Left lobe of liver (tissue), 2 donors: ENCODE results near the gene SATB2. TPM values are rescaled to one million over a fixed set of nuclear protein-coding genes. Genes with fewer than 3 reads are reported as not detected.

ENCODE experiments used
- ATAC-seq: fragments of 200-7000 bp; cut with Tn5 transposase; one replicate; pipeline ENCODE4 v1.9.1; 2020; ENCODE audit warnings: mild to moderate bottlenecking, moderate library complexity
- DNase-seq: peaks from one replicate; pipeline ENCODE4 v3.0.0-alpha.2; 2020; ENCODE audit warnings: low spot score
- total RNA-seq: library from RNA; stranded (reverse); gene quantifications from one replicate; pipeline ENCODE4 v1.2.1, GENCODE V29; 2021
- donor health status: DM: no; HTN: no; CAD: no; lungs with moderate emphysema.
- donor health status: DM: no; HTN: yes; CAD: no.

The SATB2 gene
- total RNA-seq, 1 donor from 2014 or later = 5.8 TPM

DNA sequence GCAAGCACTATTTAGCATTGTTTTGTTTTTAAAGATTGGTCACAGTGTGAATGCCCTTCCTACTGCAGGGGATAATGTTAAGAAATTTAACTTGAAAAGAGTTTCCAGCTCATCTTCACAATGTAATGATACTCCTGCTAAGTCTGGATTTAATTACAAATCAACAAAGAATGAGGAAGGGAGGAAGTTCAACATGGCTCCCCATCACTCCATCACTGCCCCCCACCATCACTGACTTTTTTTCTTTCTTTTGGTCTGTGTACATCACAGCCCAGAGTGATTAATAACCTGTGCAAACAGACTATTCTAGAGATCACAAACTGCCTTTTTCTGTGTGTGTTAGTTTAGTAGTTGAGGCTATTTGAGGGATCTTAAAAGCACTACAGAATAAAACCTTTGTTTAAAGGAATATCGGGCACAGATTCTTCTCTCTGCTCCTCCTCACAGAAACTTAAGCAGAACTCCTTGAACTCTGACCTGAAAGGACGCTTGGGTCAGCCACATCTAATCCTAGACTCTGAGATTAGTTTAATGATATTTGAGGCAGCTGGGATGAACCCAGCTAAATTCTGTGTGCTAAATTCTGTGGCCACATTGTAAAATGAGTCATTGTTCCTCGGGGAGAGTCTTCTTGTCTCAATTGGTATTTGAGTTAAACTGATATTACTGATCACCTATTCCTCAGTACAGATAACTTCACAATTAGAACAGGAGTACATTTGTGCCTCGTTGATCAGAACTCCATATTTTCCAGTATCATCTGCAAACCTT, 47.8 kb downstream of the SATB2 start:
- no peak for ATAC-seq

DNA sequence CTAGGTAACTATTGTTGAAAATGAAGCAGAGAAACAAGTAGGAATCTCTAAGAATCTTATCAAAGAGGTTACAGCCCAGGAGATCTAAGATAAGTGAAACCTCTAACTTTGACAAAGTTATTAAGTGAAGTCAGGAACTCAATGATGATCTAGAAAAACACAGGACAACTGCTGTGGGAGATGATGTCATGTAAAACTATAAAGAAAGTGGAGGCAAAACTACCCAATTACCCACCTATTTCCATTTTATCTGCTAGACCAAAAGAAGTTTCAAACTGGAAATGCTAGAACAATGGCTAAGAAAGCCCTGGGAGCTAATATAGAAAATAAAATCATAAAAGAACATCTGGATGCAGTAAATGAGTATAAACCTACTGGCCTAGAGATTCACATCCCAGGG, 50.3 kb downstream of the SATB2 start:
- ATAC-seq (no peak), DNase-seq (no peak)

More for the DNA sequence above, 47.8 kb downstream of the SATB2 start:
- no peak for DNase-seq

DNA sequence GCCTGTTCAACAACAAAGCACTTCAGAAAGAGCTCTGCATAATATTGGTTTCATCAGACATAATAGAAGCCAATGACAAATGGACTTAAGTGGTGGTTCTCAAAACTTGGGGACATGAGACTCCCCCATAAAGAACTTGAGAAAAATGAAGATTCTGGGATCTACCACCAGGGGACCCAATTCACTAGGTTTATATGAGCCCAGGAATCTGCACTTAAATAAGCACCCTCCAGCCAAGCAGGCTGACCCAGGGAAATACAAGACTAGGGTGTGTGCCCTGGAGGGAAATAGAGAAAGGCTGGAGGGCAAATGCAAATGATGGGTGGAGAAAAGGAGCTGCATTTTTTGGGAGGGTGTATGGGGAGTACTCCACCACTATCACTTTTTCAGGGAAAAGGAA, 52.5 kb downstream of the SATB2 start:
- ATAC-seq (peak; percentile 82), DNase-seq (no peak)

DNA sequence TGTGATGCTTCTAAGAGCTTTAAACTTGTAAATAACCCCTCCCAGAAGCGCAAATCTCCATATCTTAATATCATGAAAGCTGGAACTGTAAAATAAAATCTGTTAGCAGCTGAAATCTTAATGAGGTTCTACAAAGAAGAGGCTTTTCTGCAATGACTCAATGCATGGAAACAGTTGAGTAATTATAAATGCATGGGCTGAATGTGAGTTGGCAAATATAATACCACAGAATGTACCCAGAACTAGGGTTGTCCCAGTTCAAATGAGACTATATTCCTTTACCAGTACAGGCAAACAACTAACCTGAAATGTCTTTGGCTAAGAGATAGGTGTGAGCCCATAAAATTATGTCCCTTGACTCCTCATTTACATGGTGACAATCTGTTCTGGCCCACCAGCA, 52.9 kb downstream of the SATB2 start:
- DNase-seq (no peak), ATAC-seq (no peak)

DNA sequence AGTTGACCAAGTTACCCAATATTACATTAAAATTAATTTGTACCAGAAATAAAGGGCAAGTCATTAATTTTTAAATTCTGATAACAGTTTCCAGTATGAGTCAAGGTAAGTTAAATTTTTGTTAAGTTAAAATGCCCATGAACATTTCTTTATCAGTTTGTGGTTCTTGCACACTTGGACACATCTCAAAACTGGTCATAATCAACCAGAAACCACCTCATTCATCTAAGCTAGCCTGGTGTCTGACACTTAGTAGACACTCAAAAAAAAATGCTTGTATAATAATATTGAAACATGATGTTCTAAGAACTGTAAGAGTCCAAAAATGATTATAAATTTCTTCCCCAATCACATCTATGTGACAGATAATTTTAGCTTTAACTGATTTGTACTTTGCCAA, 62.4 kb downstream of the SATB2 start:
- DNase-seq (no peak), ATAC-seq (no peak)

DNA sequence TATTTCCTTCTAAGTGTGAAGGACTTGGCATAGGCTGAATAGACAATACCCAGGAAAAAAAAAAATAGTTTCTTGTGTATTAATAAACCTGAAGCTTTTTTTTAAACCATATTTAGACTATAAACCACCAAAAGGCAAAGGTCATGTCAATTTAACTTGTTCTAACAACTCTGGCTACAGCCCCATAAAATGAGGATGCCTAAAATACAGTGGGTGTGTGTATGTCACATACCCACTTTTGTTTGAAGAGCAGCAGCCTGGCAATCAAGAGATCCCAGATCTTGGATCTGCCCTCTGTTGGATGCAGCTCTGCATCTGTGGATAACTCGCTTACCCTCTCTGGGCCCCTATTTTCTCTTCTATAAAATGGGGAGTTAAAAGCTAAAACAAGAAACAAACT, 65.4 kb downstream of the SATB2 start:
- DNase-seq = no peak
- ATAC-seq = no peak

DNA sequence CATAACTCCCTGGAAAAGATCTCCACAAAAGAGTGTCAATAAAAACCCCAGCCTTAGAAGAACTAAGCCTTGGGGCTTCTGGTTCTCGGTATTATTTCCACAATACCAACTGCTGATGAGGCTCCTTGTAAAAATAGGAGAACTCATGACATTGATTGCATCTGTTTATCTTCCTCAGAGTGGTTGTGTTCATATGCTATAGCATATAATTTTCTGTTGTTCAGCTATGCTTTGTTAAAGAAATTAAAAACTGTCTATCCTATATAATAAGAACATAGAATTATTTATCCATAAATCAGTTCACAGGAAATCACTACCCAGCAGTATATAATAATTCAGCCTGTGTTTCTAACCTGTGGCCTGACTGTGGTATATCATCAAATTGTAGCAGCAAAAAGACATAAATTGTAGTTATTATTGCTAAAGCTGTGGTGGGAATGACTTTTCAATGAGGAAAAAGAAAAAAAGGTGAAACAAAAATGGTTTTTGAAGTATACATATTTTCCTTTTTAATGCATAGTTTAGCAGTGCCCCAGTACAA, 68.9 kb downstream of the SATB2 start:
- DNase-seq (no peak), ATAC-seq (no peak)

DNA sequence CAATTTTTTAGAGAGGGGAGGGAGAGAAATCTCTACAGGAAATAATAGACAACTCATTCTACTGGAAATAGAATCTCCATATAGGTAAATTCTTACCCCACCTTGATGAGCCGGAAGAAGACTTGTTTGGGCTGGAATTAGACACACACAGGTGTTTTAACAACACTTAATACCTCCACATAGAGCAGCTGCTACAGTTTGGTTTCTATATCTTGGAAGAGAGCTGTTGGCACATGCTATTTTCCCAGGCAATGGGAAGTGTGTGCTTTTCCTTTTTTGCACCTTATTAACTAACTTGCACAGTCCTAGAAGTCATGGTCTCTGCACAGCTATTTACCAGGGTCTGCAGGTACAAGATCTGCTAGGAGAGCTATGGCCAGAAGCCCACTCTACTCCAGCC, 73.7 kb downstream of the SATB2 start:
- no peak for ATAC-seq
- no peak for DNase-seq

DNA sequence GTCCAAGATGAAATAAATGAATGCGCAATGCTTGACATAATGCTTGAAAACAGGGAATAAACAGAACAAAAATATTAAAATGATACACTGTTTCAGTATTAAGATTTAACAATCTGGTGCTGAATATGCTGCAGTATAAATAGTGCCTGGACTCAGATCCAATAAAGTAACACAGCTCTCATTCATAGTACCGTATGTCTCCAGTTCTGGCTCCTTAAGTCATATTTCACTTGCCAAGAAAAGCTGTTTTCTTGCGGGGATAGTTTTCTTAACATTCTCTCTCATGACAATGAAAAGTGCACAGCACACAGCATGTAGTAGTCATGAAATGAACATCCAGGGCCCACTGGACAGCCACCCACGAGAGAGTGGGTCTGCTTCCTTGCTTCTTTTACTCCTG, 74.7 kb downstream of the SATB2 start:
- ATAC-seq = no peak

DNA sequence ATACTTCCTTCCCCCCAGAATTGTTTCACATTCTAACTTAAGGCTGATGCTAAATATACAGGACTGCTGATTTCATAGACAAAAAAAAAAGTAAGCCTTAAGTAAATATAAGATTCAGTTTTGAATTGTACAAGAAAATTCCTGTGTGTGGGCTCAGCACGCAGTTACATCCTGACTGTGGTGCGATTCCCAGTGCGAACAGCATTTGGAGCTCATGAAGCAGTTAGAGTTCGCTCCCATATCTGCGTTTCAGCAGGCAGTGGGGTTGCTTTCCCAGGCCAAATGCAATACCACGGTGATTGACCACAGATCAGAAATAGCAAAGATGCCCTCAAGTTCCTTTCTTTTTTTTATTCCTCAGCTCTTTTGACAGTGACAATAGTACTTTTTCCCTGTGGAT, 75.6 kb downstream of the SATB2 start:
- DNase-seq = no peak
- ATAC-seq = no peak

More for the DNA sequence above, 74.7 kb downstream of the SATB2 start:
- DNase-seq = no peak

DNA sequence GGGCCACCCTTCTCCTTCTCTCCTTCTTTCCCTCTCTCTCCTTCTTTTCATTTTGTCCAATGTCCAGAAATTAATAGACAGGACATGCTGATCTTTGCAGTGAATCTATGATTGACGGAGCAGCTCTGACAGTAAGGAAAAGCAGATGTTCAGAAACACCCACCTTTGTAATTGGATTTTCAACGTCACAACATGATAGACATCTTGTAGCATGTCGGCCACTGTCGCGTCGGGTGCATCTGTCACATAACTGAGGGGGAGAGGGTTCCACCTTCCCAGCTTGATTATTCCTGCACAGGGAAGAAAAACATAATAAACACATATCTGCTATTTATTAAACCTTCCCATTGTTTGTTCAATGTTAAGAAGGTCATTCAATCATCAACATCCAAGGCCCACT, 76.2 kb downstream of the SATB2 start:
- DNase-seq (no peak), ATAC-seq (no peak)

DNA sequence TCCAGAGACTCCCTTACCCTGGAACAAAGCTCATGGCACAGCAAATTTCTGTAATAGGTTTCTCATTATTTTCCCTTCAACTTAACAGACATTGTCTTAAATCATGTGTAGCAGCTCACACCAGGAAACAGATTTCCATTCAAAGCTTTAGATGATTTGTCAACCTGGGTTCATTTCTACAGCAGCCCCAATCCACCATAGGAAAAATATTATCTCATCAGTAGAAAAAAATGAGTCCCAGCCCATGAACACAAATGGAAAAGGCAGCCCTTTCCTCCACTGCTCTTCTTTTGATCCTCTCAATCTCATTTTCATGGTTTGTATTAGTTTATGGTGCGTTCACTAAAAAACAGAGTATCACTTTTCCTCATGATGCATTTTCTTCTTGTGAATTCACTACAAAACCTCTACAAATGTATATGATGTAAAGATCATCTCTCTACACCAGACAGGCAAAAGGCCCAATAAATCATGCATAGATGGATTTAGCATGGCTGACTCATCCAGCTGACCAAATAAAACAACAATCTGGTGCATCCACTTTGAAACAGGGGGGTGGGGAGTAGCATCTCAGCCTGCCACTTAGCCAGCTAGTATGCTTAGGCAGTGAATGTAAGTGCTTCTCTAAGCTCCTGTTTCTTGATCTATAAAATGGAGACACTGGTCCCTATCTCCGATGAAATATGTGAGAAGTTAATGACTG, 78.6 kb downstream of the SATB2 start:
- ATAC-seq (no peak), DNase-seq (no peak)

DNA sequence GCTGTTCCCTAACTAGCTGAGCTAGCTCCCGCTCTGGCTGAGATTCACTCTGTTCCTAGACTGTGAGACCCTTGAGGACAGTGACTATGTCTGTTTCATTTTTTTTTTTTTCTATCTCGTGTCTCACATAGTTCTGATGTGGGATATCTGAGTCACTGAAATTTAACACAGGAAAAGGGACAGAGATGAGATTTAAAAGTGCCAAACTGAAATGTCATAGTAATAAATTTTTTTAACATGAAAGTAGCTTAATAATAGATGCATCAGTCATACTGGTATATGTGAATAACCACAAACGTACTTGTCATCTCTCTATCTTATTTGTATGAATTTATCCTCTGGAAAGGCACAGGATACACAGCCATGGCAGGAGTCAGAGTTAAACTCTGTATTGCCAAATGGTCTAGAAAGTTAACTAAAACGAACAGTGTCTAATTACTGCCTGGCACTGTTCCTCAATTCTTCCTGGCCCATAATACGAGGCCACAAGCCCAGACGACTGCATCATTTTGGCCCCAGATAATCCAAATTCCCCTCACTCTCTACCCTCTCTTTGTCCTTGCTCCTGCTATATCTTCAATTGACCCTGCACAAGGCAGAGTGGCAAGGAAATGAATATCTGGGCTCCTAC, 87.5 kb downstream of the SATB2 start:
- no peak for ATAC-seq
- DNase-seq = no peak

DNA sequence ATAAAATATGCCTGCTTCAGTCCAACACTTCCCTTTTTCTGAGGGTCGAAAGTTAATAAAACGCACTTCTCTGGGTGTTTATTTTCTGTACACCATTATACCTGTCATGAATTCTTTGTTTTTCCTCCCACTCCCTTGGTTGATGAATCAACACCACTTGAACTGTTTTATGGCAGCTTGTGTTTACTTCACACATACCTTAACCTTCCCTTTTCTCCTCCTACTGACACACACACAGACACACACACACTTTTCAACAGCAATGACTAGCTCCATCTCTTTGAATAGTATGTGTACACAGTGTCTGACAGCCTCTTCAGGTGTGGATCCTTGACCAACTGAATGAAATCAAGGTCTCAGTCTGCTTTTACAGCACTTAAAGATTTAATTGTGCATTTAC, 91.3 kb downstream of the SATB2 start:
- no peak for DNase-seq

DNA sequence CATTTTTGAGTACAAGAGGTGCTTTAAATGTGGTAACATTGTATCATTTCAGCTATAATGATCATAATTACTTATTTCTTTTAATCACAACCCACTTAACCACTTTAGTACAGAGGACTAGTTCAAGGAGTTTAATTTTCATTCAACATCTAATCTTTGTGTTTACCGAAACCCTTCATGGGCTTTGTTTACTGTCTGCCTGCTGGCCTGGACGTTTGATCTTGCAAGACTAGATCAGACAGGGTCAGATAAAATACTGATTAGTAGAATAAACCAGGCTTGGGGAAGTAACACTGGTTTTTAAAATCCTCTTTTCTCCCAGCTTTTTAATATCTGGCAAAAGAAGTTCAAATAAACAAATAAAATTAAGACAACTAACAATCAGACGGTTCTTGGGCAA, 93.6 kb downstream of the SATB2 start:
- ATAC-seq (no peak), DNase-seq (no peak)

More for the DNA sequence above, 91.3 kb downstream of the SATB2 start:
- ATAC-seq = no peak

DNA sequence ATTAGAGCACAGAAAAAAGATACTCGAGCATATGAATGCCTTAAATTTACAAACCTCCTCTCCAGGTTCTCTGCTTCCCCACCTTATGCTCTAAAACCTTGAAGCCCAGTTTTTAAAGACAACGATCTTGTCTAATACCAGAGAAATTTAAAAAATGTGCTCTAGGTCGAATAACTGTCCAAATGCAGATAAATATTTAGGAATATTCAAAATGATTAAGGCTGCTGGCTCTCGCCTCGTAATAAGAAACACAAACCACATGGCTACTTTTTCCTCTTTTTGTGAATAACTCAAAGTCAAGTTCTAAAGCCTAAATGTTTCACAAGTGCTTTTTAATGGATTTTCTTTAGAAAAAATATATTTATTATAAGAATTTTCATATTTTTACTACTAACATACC, 101.3 kb downstream of the SATB2 start:
- ATAC-seq (no peak), DNase-seq (no peak)

DNA sequence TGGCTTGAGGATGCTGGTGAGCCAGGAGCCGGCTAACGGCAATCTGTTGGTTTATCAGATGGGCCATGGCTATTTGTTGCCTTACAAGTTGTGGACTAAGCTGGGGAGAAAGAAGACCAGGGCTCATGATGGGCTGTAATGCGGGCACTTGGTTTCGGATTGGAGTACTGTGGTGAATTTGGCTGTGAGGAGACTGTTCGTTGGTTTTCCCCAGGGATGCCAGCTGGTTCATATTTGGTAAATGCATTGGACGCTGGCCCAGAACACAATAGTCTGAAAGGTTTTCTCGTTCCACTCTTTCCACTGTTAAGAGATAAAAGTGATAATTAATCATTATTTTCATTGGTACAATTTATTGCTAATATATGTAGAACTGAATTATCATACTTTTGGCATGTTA, 108.9 kb downstream of the SATB2 start:
- no peak for ATAC-seq

DNA sequence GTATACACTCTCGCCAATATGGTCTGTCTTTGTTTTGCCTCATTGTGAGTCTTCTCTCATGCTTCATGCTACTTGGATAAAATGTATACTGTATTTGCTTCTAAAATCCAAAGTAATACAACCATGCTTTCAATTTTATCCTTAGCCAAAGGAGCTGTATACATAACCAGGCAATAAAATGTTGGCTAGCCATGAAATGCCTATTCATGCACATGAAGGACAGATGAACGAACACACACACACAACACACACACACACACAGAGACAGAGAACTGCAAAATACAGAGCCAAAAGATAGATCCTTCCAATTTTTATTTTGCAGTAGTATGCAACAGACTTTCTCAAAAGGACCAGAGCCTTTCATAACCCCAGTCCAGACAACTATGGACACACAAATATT, 113.7 kb downstream of the SATB2 start:
- ATAC-seq (no peak), DNase-seq (no peak)

More for the DNA sequence above, 108.9 kb downstream of the SATB2 start:
- no peak for DNase-seq

DNA sequence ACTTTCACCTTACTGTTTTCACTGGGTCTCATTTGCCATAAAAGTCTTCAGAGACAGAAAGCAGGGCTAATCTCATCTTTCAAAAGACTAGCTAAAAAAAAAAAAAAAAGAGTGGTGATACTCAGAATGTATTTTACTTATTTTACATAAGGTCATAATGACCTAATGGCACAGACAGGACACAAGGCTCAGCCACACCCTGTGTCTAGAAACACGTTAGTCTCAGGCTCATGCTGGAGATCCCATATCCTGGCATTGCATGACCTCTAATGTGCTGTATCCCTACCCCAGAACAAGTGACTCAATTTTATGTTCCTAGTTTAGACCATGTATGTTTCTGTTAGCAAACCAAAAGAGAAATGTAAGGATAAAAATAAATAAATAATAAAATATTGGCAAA, 115.4 kb downstream of the SATB2 start:
- ATAC-seq = no peak
- DNase-seq = no peak

DNA sequence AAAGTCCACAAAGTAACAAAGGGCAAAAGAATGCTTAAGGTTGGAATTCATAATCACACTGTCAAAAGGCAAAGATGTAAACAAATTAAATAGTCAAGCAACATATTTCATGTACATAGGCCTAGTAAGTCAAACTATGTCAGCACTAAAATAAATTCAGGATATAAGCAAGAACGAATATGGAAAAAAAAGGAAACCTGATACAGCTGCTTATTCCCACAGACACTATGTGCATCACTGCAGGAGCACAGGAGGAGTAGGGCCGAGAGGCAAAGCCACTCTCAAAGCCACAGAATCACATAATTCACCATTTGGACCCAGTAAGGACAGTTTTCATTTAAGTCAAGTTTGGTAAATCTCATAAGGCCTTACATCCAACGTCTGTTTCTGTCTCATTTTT, 116.6 kb downstream of the SATB2 start:
- ATAC-seq (no peak), DNase-seq (no peak)

DNA sequence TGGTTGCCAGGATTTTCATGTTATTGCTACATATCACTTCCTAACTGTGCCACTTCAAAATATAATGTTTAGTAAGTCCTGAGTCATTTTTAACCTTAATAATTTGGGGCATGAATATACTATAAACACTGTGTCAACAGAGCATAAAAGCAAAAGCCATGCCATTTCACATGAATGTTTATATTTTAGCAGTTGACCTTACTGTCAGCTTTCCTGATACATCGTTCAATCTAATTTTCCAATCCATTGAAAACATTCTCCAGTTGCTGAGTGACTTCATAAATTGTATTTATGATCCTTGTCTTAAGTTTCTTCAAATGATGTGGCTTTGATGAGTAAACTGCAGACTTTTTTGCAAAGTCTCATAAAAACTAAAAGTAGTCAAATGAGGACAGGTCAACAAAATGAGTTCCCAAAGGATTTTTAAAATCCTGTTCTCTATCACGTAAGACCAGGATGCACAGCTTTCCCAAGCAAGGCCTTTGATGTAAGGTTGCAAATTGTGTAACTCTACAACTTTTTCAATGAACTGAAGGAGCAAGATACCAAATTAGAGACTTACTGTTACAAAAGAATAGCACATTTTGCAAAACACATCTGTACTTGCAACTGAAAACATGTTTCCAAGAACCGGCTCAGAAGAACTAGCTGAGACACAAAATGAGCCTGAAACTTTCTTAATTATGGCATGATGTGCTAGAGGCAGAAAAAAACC, 117.7 kb downstream of the SATB2 start:
- ATAC-seq = no peak
- DNase-seq = no peak
